Fibroblast of skin of left quadriceps (primary cell): ENCODE measurements around the gene RAET1E.
"Not testable (repeated sequence)": the region's sequence is repeated elsewhere in the genome, so short reads cannot be mapped to it uniquely, and the experiment has no call there.

Source experiments
- DNase-seq, 2 experiments: peaks; one replicate each; pipeline ENCODE4 v3.0.0-alpha.2; 2013; ENCODE audit warnings: low read depth in 2 of 2

The RAET1E gene, protein sequence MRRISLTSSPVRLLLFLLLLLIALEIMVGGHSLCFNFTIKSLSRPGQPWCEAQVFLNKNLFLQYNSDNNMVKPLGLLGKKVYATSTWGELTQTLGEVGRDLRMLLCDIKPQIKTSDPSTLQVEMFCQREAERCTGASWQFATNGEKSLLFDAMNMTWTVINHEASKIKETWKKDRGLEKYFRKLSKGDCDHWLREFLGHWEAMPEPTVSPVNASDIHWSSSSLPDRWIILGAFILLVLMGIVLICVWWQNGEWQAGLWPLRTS

DNA sequence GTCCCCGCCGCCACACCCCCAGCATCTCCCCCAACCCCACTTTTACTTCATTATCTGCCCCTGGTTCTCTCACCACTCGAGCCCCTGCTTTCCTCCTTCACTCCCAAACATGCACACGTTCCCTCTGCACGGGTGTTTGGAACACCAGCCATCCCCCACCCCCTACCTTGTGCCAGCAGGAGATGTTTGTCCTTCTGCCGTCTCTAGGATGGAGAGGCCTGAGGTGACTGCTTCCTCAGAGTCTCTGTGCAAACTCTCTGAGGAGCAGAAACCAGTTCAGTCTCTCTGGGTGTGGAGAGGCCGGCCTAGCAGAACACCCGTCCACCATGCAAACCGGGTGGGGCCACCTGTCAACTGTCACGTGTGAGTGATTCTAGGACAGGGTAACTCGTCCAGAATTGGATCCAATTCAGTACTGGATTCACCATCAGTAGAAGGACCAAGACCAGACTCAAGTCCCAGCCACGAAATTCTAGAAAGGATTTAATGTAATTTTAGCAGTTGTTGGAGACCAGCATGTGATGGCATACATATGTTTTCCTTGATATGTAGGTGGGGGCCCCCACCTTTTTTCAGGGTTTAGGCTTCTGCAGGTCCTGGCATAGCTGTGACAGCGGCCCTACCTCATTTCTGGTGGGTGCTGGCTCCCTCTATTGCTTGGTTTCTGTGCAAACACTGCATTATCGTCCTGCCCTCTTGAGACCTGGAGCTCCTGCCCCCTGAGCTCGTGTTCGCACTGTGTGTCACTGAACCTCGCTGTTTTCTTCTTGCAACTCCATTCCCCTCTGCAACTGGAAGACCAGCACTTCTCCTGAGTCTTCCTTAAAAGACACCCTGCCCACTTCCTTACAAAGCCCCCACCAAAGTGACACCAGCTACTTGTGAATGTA is at the start of gene RAET1E:
RAET1E (minus strand) TSS at position 259 of the 890 bp plus-strand sequence. CDS start 7,212 bp downstream, outside the sequence.
- no peak for DNase-seq

DNA sequence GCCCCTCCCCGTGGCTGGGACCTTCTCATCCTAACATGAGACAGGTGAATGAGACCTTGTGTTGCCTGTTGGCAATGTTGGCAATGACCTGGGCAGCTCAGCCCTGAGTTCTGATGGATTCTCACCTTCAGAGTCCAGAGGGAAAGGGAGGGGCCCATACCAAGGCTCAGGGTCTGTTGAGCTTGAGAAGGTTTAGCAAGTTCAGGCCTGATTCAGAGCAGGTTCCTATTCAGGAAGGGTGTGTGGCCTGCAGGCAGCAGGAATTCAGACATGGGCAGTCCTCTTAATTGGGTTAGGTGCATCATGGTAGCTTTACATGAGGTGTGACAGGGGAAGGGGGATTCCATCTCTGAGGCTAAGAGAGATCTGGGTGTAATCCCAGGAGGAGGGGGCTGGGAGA is 49.6 kb upstream of the RAET1E start:
- not testable (repeated sequence) for DNase-seq

DNA sequence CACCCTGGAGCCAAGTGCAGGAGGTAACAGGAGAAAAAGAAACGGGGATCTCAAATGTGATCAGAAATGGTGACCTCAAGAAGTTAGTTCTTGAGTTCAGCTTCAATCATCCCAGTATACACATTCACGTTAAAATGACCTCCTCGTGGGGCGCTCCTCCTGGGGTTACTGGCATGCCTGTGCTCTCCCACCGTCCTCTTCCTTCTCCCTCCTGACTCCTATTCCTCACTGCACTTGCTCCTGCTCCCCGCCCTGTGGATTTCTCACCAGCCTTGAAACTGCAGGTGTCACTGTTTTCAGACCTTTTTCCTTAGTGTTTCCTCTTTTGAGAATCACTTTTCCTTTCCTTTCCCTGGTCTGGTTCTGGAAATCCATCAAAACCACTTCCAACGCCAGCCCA is 48.7 kb upstream of the RAET1E start:
- DNase-seq, result not testable (repeated sequence)

DNA sequence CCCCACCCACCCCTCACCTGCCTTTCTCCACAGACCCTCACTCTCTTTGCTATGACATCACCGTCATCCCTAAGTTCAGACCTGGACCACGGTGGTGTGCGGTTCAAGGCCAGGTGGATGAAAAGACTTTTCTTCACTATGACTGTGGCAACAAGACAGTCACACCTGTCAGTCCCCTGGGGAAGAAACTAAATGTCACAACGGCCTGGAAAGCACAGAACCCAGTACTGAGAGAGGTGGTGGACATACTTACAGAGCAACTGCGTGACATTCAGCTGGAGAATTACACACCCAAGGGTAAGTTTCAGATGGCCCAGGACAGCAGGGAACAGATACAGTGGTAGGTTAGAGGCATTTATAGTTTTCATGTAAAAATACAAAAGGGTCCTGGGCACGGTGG is 47.4 kb upstream of the RAET1E start:
- not testable (repeated sequence) for DNase-seq

DNA sequence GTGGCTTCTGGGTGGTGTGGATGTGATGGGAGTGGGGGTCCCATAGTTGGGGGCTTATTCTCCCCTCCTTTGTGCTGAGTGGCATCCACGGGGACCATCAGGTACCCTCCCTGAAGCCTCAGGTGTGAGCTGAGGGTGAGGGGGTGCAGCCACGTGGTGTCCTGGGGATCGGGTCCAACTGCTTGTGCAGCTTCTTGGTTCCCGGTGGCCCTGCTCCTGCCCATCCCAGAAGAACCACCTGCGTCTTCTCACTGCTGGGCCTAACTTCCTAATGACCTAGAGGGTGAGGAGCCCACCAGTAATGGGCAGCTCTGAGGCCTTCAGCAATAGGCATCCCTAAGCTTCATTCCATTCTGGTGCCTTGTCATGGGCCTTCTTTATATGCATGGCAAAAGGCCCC is 45.4 kb upstream of the RAET1E start:
- not testable (repeated sequence) for DNase-seq

DNA sequence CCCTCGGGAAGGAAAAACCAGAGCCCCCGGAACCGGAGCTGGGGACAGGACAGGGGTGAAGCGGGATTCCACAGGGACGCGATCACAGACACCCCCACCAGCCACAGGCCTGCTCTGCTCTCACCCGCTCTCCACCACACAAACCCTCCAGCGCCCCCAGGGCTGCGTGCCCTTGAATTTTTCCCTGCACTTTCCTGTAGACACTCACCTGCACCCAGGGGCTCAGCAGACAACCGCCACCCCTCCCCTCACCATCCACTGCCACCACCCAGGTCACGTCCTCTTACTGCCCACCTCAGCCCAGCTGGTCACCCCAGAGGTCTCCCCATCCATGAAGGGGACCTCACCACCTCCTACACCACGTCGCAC is 44.5 kb upstream of the RAET1E start:
- no peak for DNase-seq

DNA sequence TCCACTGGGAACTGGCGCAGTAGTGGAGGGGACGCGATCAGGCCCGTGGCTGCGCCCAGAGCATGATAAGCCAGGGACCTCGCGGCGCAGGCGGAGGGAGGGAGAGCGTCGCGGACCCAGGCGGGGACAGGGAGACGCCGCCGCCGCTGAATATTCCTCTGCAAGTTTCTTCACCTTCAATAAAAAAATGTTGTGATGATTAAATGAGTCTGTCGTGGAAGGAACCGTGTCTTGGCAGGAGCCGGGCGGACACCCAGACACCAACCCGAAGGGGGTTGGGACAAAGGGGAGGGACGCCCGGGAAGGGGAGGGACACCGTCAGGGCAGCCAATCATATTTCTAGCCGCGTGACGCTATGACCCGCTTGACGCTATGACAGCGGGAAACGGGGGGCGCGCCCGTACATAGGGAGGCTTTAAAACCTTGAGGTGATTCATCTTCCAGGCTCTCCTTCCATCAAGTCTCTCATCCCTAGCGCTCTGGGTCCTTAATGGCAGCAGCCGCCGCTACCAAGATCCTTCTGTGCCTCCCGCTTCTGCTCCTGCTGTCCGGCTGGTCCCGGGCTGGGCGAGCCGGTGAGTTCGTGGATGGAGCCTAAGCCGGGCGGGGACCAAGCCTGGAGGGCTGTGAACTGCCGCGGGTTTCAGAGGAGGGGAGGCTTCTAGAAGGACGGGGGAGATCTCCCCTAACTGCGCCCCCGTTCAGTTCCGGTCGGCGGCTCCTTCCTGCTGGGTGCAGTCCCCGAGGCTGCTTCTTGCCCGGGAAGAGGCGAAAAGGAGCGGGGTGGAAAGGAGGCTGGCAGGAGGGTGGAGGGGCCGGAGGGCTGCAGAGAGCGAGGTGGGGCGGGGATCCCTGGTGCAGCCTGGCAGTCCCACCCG is 43.9 kb upstream of the RAET1E start, which contains the start of gene ULBP2:
ULBP2 (plus strand) TSS at position 432 of the 878 bp plus-strand sequence; CDS start at position 491, 59 bp downstream.
- DNase-seq, result peak; percentile 88 to 92

DNA sequence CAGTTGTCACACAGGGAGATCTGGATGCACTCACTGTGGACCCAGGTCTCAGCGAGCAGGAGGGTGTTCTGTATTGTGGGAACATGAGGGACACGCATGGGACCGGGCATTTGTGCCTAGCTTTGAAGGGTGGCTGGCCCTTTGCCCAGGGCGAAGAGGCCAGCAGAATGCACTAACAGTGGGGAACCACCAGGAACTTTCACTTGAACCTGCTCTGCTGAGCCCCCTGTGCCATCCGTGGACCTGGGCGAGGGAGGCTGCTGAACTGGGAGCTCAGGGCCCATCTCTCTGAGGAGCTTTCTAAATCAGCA is 42.7 kb upstream of the RAET1E start:
- no peak for DNase-seq

DNA sequence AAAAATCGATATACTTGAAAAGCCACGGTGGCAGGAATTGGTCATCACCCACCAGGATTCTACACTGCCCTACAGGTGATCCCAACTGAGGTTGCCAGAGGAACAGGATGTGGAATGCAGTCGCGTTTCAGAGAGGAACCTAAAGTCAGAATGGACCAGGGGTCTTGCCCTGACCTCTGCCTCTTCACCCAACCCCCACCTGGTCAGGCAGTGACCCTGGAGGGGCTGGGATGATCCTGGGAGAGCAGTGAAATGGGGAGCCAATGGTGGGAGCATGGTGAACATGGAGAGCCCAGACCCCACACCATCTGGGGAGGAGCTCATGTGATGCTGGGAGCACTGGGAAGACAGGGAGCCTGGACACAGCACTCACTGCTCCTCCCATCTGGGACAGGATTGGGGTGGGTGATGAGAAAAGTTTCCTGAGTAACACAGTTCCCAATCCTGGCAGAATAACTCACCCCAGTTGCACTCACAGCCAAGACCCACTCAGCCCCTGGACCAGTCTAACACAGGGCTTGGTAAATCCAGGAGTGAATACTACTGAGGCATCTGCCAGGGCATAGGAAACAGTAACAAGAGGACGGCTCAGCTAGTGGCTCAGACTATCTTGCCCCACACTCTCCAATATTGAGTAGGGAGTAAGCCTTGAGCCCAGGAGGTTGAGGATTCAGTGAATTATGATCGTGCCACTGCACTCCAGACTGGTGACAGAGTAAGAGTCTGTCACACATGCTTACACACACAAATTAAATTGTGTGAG is 42.2 kb upstream of the RAET1E start:
- no peak for DNase-seq

DNA sequence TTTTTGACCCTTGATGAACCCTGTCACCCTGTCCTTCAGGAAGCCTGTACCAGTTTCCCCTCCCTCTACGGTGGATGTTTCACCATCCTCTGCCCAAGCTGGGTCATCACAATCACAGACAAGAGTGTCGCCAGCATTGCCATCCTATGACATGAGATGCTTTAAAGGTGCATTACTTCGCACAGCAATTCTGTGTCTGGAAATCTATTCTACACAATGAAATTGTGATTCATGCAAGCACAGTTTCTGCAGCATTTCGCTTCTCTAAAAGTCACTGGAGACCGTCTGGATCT is 41.4 kb upstream of the RAET1E start:
- DNase-seq, result no peak

DNA sequence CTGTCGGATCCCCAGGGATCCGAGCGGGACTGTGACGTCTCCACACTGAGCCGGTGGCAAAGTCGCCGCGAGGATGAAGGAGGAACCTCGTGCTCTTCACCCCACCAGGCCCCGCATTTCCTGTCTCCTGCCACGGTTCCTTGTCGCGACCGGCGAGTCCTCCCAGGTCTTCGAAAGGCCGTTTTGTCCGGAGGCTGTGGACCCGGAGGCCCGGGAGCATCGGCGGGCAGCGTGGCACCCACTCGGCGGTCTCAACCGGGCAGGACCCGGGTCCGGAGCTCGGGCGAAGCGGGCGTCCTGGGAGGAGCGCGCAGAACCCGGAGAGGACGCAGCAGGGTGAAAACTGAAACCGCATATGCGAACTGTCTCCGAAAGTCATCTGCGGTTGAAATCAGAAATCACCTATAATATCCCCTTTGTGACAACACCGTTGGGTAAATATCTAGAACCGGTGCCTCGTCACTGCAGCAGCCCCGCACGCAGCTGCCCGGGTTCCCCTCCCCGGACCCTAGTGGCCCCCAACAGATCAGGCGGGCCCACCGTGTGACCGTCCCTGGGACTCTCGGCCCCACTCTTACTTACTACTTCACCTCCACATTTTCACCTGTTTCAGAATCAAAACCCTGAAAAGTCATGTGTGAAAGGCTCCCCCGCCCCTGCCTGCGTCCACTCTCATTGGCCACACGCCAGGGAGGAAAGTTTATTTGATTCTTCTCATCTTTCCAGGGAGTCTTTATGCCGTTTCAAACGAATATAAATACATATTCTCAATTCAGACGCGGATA is 40.9 kb upstream of the RAET1E start:
- no peak for DNase-seq

DNA sequence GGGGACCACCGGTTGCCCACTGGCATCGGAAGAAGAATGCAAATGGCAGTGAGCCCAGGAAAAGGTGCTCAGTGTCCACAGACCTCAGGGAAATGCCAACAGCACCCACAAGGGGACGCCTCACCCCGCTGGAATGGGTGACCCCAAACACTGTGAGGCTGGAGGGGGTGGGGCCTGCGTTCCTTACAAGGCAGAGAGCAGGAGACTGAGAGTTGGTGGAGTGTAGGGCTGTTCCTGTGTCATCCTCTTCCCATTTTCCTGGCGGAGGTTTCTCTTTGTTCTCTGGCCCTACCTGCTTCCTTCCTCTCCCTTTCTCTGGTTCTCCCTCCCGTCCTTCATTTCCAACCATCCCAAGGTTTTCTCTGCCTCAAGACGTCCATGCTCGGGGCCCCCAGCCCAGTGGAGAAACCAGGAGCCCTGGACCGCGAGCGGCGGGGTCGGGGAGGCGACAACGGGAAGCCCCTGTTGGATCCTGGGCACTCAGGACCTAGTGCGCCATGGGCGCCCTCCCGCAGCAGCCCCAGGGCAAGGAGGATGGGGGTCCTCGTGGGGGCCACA is 40.2 kb upstream of the RAET1E start:
- DNase-seq, result not testable (repeated sequence)

DNA sequence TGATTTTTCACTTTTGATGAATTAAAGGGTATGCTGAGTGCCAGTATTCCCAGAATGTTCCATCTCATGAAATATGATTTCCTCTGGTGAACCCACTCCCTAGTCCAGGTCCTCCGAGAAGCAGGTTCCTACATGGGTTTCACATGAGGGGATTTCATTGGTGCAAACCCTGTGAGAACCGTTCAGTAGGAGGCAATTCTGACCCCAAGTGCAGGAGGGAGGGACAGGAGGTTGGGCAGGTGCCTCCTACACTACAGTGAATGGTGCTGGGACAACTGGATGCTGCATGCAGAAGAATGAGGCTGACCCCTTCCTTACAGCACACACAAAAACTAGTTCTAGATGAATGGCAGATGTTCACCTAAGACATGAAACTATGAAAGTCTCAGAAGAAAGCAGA is 38.8 kb upstream of the RAET1E start:
- DNase-seq, result no peak

DNA sequence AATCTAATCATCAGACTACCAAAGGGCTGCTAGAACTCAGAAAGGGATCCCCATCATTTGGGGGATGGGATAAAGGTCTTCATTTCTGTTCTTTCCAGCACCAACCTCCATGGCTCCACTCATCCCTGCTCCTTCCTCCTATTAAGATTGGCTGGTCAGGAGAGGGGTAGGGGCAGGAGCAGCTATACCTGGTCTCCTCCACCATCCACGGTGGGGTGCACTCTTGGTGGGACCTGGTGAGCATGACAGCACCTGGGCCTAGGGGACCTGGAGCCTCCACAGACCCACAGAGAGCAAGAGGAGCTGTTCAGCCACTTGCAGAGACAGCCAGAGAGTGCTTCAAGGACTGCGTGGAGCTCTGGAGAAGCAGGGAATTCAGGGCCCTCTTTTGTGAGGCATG is 37.8 kb upstream of the RAET1E start:
- no peak for DNase-seq

DNA sequence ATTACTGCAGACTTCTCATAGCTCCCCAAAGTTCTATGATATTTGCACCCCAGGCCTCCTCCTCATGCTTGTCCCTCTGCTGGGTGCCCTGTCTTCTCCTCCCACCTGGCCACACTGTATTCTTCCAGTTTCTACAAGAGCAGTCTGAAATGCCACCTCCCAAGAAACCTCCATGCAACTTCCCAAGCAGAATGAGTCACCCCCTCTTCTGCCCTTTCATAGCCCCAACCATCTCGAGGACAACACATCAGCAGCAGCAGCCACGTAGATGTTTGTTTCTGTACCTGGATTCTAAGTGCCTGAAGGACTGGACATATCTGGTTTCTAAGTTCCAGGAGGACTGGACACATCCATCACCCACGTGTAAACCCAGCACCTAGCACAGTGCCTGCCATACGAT is 37.3 kb upstream of the RAET1E start:
- DNase-seq, result no peak

DNA sequence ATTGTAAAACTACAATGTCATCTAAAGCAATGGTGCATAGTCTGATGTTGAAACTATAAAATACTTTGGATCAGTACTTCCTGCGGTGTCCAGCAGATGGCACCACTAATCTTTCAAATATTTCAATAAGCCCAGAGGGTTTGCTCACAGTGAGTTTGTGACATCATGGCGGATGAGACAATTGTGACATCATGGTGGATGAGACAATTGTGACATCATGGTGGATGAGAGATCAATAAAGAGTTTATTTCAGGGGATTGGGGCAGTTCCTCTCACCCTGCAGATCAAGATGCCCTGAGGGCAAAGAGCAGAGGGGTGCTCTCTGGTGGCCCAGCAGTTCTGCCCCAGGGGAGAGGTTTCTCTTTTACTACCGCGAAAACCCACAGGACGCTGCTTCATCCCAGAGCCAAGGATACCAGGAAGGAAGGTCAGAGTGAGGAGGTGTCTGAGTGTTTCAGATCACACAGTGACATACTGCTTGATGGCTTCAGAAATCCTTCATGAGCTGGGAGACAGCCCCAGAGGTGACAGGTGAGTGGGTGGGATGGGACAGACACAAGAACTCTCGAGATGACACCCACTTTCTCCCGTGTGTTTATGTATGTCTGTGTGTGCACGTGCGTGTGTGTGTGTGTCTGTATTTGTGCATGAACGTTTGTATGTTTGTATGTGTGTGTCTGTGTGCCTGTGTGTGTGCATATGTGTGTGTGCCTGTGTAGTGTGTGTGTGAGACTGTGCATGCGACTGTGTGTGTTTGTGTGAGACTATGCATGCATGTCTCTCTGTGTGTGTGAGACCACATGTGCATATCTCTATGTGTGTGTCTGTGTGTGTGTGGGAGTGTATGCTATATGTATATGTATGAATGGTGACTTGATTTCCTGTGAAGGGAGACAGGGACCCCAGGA is 36.6 kb upstream of the RAET1E start:
- peak; percentile 50 to 52 for DNase-seq

DNA sequence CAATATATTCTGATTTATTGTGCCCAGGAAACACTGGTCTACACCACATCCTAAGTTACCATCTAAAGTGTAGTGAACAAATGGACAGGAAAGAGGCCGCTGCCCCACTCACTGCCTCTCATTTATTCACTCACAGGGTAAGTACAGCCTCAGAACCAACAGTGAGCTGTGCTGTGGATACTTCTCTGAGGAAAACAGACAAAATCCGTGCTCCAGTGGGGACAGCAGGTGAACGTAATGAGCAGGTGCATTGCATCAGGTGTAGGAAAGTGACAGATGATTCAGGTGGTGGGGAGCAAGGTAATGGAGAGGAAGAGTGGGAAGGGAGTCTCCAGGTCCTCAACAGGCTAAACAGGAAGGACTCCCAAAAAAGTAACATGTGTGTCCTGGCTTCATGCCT is 35.5 kb upstream of the RAET1E start:
- no peak for DNase-seq

DNA sequence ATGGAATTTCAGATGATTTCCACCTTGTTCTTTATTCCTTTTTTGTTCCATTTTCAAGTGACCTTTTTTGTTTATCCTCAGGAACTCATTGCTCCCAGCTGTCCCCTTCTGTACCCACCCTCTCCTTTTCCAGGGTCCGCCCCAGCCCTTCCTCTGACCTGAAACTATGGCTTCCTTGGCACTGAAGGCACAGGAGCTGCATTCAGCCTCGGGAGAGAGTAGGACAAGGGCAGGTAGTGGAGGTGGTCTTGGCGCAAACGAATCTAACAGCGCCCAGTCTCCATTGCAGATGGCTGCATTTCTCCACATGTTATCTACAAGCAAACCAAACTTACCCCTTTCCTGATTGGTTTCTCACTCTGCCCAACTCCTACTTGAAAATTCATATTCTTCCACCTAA is 35.1 kb upstream of the RAET1E start:
- no peak for DNase-seq

DNA sequence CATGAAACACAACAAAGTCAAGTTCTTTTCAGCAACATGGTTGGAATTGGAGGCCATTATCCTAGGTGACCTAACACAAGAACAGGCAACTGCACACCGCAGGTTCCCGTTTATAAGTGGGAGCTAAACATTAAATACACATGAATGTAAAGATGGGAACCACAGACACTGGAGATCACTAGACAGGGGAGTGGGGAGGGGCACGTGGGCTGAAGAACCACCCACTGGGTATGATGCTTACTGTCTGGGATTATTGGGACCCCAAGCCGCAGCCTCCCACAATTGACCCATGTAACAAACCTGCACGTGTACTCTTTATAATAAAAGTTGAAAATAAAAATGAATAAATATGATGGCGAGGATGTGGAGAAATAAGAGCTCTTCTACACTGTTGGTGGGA is 33.6 kb upstream of the RAET1E start:
- no peak for DNase-seq

DNA sequence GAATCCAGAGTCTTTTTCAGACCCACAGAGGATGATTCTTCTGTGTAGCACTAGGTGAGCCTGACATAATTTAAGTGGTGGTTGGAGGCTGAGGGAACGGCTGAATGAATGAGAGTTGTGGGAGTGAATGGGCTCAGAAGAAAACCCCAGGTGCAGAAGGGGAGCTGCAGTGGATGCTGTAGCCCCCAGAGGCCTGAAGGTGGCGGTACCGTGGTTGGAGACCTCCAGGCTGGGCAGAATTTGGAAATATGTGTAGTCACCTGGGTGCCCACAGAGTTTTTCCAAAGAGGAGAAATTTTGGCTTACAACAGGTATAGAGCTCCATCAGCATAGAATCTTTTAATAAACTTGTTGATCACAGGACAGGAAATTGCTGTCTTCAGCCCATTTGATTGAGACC is 31.5 kb upstream of the RAET1E start:
- DNase-seq, result no peak
